ENCODE measurements around the gene GFRA4. TPM values are rescaled to one million over a fixed set of nuclear protein-coding genes. Genes with fewer than 3 reads are reported as not detected.

Gene GFRA4
- total and polyA plus RNA-seq, 10 donors: not detected

GRCh38 chr20:3710703-3711483, 47.7 kb upstream of the GFRA4 start:
- DNase-seq: peak; percentile 91
- Histone ChIP-seq H3K4me3 (peak overlapping the region in 4 of 8 donors; percentile 7 to 51 (median 27)), H3K9me3 (no peaks in the 10 kb centered on the region), H3K4me1 (peaks cover 7 to 56% (median 39%) of the 10 kb centered on the region in 6 donors), H3K36me3 (no peaks in the 10 kb centered on the region), H3K27me3 (replicated peaks in 1 of 7) (peaks cover 0 to 11% (median 0%) of the 10 kb centered on the region in 7 donors), H3K27ac (peak overlapping the region in 5 of 8 donors; percentile 32 to 67 (median 54))
- TF ChIP-seq POLR2AphosphoS5 (IDR thresholded peaks at IDR 0.05) (peak in 2 of 3 donors; percentile 35 to 43), CTCF (IDR thresholded peaks at IDR 0.05 in 8 of 11, conservative IDR thresholded peaks at IDR 0.05 in 3 of 11) (peak; percentile 69 to 96 (median 91)), POLR2A (IDR thresholded peaks at IDR 0.05) (no peak)
- intact Hi-C loops (cut with DNase I; ENCODE audit: low total_unique reads): no loop called here
- WGBS, 5 donors: 18 to 38% (median 30%) methylated on average over 13 to 18 of the region's 18 CpGs

GRCh38 chr20:3710011-3710466, 46.8 kb upstream of the GFRA4 start:
- Histone ChIP-seq H3K4me1 (peaks cover 7 to 56% (median 39%) of the 10 kb centered on the region in 6 donors), H3K27me3 (replicated peaks in 1 of 7) (peaks cover 0 to 11% (median 0%) of the 10 kb centered on the region in 7 donors), H3K9me3 (no peaks in the 10 kb centered on the region), H3K27ac (peak overlapping the region in 5 of 8 donors; percentile 32 to 67 (median 54)), H3K4me3 (no peak overlapping the region), H3K36me3 (no peaks in the 10 kb centered on the region)
- 30 to 48% (median 40%) methylated on average over 3 to 6 of the region's 6 CpGs for WGBS, 5 donors
- intact Hi-C loops (cut with DNase I; ENCODE audit: low total_unique reads): no loop called here
- peak; percentile 76 for DNase-seq
- TF ChIP-seq CTCF (IDR thresholded peaks at IDR 0.05 in 8 of 11, conservative IDR thresholded peaks at IDR 0.05 in 3 of 11) (no peak), POLR2AphosphoS5 (IDR thresholded peaks at IDR 0.05) (peak; percentile 47 to 65 (median 52)), POLR2A (IDR thresholded peaks at IDR 0.05) (no peak)

- WGBS, 5 donors: 75 to 94% (median 91%) methylated on average over 3 of the region's 3 CpGs
- peaks cover 0 to 14% (median 0%) of the 10 kb centered on the region in 6 donors for H3K36me3 ChIP-seq
- DNase-seq: peak; percentile 15
- no peaks in the 10 kb centered on the region for H3K9me3 ChIP-seq
- H3K27ac ChIP-seq: no peak overlapping the region
- TF ChIP-seq POLR2A (IDR thresholded peaks at IDR 0.05) (no peak), CTCF (IDR thresholded peaks at IDR 0.05 in 8 of 11, conservative IDR thresholded peaks at IDR 0.05 in 3 of 11) (no peak), POLR2AphosphoS5 (IDR thresholded peaks at IDR 0.05) (no peak)
- intact Hi-C loops (cut with DNase I; ENCODE audit: low total_unique reads): no loop called here
- no peak overlapping the region for H3K4me3 ChIP-seq
- H3K27me3 ChIP-seq (replicated peaks in 1 of 7): peaks cover 0 to 17% (median 0%) of the 10 kb centered on the region in 7 donors
- H3K4me1 ChIP-seq: peaks cover 7 to 36% (median 23%) of the 10 kb centered on the region in 6 donors
These were observed 44.3 kb upstream of the GFRA4 start for GRCh38 chr20:3707508-3707899.

All from spleen (tissue), 11 donors.